Measurements from ENCODE around the gene B3GNT5. TPM values are rescaled to one million over a fixed set of nuclear protein-coding genes. Genes with fewer than 3 reads are reported as not detected.

Gene B3GNT5
- total and polyA plus RNA-seq, 2 donors (not counting 3 experiments of a cell fraction or from before 2014, with no cell fraction given), result 4.1 to 25.6 TPM

- TF ChIP-seq FOS (IDR thresholded peaks at IDR 0.05; ENCODE audit: borderline replicate concordance, insufficient read depth, low read length) (no peak), GATA2 (IDR thresholded peaks at IDR 0.05; ENCODE audit: insufficient read depth, insufficient read length, low read depth, low read length) (no peak), MAX (IDR thresholded peaks at IDR 0.05; ENCODE audit: insufficient read depth, insufficient read length) (no peak), POLR2AphosphoS5 (IDR thresholded peaks at IDR 0.05; ENCODE audit: insufficient read depth, low read depth, low read length) (no peak), CTCF (IDR thresholded peaks at IDR 0.05; ENCODE audit: extremely low read depth in 1 of 2, insufficient read depth in 1 of 2, low read depth in 1 of 2, low read length in 2 of 2) (no peak), EZH2 (IDR thresholded peaks at IDR 0.05; ENCODE audit: borderline replicate concordance, low read depth, low read length, severe bottlenecking) (no peak), JUN (IDR thresholded peaks at IDR 0.05; ENCODE audit: borderline replicate concordance, insufficient read depth, insufficient read length, low read depth) (no peak), MYC (IDR thresholded peaks at IDR 0.05; ENCODE audit: low read depth, low read length) (no peak), POLR2A (IDR thresholded peaks at IDR 0.05; ENCODE audit: low read depth, low read length) (no peak)
- dilution Hi-C loops (cut with MboI; ENCODE audit: extremely low pct_ligation_motif_present, low sequenced_read_pairs) (no loop called here), intact Hi-C loops (cut with micrococcal nuclease) (no loop called here)
- Histone ChIP-seq H3K36me3 (ENCODE audit: control insufficient read depth in 2 of 2, extremely low read depth in 1 of 2, insufficient read depth in 2 of 2, low read length in 2 of 2) (no peaks in the 10 kb centered on the region), H3K9me3 (replicated peaks; ENCODE audit: control insufficient read depth, insufficient read depth, low read length) (no peaks in the 10 kb centered on the region), H3K9ac (replicated peaks; ENCODE audit: extremely low read depth, insufficient read depth, low read length) (no peak overlapping the region), H4K20me1 (replicated peaks; ENCODE audit: control insufficient read depth, extremely low read depth, insufficient read depth, low read length) (no peaks in the 10 kb centered on the region), H3K9me1 (replicated peaks; ENCODE audit: control insufficient read depth, extremely low read depth, insufficient read depth, low read length) (no peaks in the 10 kb centered on the region), H3K27ac (ENCODE audit: insufficient read depth, low read depth, low read length) (no peak overlapping the region), H3K4me1 (ENCODE audit: control insufficient read depth, extremely low read depth, insufficient read depth, low read length) (peaks cover 4% of the 10 kb centered on the region), H3K4me2 (ENCODE audit: insufficient read depth, low read length) (no peak overlapping the region), H3K27me3 (ENCODE audit: control insufficient read depth in 2 of 2, insufficient read depth in 2 of 2, low read length in 2 of 2) (no peaks in the 10 kb centered on the region), H3K4me3 (replicated peaks in 1 of 3; ENCODE audit: insufficient read depth in 1 of 3, low read depth in 1 of 3, low read length in 3 of 3) (no peak overlapping the region), H2AFZ (ENCODE audit: low read depth, low read length) (no peak overlapping the region), H3K79me2 (ENCODE audit: control insufficient read depth, insufficient read depth, low read length) (no peaks in the 10 kb centered on the region)
- FAIRE-seq, result no peak
- ChIA-PET CTCF (interaction anchor here (1.3 kb wide), 1 partner anchor 73 kb away, joined by 4 read pairs; no protein-coding TSS in a partner anchor), POLR2A (no interaction called here)
- DNase-seq (ENCODE audit: low read depth, low spot score), result no peak
- BruUV-seq (replicated peaks), result no TSS peak
Measured at GRCh38 chr3:183309276-183309675, 56.2 kb downstream of the B3GNT5 start.
